ENCODE results near the gene DHRS12.

Gene DHRS12

DNA sequence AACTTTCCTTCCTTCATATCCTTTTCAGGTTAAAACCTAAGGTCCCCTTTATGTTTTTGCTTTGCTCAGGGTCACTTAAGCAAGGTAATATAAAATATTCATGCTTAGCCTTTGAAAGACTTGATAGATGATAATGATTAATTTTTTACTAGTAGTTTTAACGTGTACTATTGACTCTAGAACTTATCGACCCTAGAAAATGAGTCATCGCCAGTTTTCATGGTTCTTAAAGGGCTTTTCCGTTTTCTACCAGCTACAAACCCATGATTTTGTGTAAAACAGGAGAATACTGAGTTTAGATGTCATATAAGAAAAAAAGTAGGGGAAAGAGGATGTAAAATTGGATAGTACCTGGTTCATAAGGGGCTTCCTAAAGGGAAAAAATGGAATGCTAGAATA is 75.7 kb downstream of the DHRS12 start:
- no peak for DNase-seq (ENCODE audit: low read depth)

DNA sequence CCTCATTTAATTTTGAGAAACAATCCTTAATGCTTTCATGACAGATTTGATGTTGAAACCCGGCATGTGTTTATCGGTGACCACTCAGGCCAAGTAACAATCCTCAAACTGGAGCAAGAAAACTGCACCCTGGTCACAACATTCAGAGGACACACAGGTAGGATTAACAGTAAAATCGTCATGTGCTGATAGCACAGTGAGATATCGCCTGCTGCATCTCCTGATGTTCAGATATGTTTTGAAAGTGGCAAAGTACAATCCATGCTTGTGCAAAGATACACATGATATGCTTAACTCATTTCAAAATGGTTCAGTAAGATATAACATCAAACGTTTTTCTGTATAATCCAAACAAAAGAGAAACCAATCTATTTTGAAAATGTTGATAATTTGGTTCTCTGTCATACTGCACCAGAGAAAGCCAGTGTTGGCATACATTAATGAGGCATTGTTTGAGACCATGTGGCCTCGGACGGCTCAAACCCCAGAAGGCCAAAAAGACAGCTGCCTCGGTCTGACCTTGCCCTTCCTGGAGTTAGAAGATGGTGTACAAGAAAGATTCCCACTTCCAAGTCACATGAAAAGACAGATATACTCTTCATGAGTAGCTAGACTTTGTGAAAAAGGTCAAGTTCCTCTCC is 76.2 kb downstream of the DHRS12 start:
- no peak for DNase-seq (ENCODE audit: low read depth)

DNA sequence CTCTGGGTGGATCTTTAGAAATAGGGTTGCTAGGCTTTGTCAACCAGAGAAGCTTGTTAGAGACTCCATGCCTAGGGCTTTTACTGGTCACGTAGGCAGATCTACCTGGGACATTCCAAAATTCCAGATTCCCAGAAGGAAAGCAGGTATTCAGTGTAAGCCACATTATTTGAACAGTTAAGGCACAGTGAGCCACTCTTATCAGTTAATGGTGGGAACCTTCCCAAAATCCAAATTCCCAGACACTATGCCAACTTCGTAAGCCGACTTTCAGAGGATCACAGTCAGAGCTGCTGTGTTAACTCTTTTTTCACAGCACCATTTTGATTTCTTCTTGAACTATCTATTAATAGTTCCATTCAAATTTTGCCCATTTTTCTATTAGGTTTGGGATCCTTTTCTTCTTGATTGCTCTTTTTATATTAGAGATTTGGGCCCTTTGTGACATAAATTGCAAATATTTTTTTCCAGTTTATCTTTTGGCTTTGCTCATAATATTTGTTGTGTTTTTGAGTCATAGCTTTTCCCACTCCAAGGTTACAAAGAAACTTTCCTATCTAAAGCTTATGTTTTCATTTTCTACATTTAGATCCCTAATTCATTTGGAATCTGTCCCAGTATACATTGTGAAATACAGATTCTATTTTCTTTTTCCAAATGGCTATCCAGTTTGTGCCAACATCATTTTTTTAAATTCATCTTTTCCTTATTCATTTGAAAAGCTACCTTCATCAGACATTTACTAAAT is 77.3 kb downstream of the DHRS12 start:
- no peak for DNase-seq (ENCODE audit: low read depth)

DNA sequence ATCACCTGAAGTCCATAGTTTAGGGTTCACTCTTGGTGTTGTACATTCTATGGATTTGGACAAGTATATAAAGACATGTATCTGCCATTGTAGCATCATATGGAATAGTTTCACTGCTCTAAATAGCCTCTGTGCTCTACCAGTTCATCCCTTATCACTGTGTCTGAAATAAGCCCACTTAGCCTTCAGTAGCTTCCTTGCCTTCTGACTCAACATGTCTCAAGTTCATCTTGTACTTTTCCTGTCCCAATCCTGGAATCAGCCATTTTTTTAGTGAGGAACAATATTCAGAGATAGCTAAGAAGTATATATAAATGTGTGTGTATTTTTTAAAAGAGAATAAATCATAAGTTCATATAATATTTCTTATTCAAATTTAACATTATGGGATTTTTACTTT is 79.2 kb downstream of the DHRS12 start:
- no peak for DNase-seq (ENCODE audit: low read depth)

DNA sequence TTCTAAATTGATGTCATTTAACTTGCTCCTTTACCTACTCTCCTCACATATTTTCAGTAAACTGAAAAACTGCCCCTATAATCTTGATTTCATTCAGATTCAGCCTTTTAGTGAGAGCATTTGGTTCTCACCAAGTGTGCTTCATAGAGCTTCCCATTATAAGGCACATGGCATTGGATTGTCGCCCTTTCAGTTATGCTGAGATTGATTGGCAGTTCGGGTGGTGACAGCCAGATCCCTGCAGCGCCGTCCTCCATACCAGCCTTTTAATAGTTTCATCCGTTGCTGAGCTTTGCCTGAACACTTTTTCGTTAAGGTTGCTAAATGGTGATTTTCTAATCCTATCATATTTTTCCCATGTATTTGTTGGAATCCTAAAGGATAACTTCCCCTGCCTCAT is 80.4 kb downstream of the DHRS12 start:
- no peak for DNase-seq (ENCODE audit: low read depth)

DNA sequence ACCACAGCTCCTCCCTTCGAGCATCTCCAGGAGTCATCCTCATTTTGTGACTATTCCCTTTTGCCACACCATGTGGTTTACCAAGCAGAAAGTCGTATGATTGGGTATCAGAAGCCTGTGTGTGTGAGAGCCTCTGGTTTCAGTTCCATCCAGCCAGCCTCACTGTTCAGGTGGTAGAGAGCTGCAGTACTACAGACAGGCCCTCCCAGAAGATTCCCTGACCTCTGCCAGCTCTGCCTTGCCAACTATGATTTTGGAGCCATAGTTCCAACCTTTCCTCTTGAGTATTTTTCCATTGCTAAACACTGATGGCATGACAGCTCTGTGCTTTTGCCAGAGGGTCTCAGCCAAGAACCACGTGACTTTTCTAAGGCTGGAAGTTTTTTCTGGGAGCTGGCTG is 82.5 kb downstream of the DHRS12 start:
- no peak for DNase-seq (ENCODE audit: low read depth)

GRCh38 chr13:51719394-51719793 is 84.6 kb downstream of the DHRS12 start:
- no peak for DNase-seq (ENCODE audit: low read depth)
